Neural cell (in vitro differentiated cells): ENCODE results near the gene WRAP73. TPM values are rescaled to one million over a fixed set of nuclear protein-coding genes. Genes with fewer than 3 reads are reported as not detected.

Experiments used
- H2AFZ ChIP-seq: fragments of 200-600, 300-800 bp; sonication (generic), shearing (Covaris generic); 2 replicates; pipeline ENCODE4 v1.6.0; 2014; ENCODE audit warnings: low read depth, mild to moderate bottlenecking, antibody characterized with exemption, low read length, moderate library complexity
- H3F3A ChIP-seq: fragments of 200-600 bp; shearing (Covaris generic); 2 replicates; pipeline ENCODE4 v1.6.1; 2016; ENCODE audit warnings: mild to moderate bottlenecking, moderate library complexity, mixed read lengths, antibody characterized with exemption, low read length; ENCODE audit not compliant: insufficient read depth, poor library complexity, severe bottlenecking
- H3K27ac ChIP-seq: fragments of 200-600, 300-800 bp; sonication (generic), shearing (Covaris generic); 2 replicates; pipeline ENCODE4 v1.5.1; 2014; ENCODE audit warnings: mild to moderate bottlenecking, low read length, moderate library complexity
- H3K27me3 ChIP-seq: fragments of 300-800, 200-600 bp; sonication (generic), shearing (Covaris generic); 2 replicates; pipeline ENCODE4 v1.6.0; 2014; ENCODE audit warnings: mild to moderate bottlenecking, low read depth, low read length, moderate library complexity; ENCODE audit not compliant: insufficient read depth
- H3K36me3 ChIP-seq: fragments of 300-800, 200-600 bp; sonication (generic), shearing (Covaris generic); 2 replicates; pipeline ENCODE4 v1.5.1; 2014; ENCODE audit warnings: mild to moderate bottlenecking, antibody characterized with exemption, low read length, moderate library complexity; ENCODE audit not compliant: insufficient read depth
- H3K4me2 ChIP-seq: fragments of 300-800, 200-600 bp; sonication (generic), shearing (Covaris generic); 2 replicates; pipeline ENCODE4 v1.6.0; 2014; ENCODE audit warnings: mild to moderate bottlenecking, low read length
- H3K4me3 ChIP-seq: fragments of 300-800, 200-600 bp; sonication (generic), shearing (Covaris generic); 2 replicates; pipeline ENCODE4 v1.5.1; 2014; ENCODE audit warnings: mild to moderate bottlenecking, low read length, moderate library complexity
- H3K79me2 ChIP-seq: fragments of 200-600 bp; shearing (Covaris generic); replicated peaks from 2 replicates; pipeline ENCODE4 v1.6.0; 2014; ENCODE audit warnings: mild to moderate bottlenecking, low read length, moderate library complexity; ENCODE audit not compliant: insufficient read depth
- H3K9ac ChIP-seq: fragments of 300-800, 200-600 bp; sonication (generic), shearing (Covaris generic); 2 replicates; pipeline ENCODE4 v1.6.1; 2016; ENCODE audit warnings: mild to moderate bottlenecking, low read length, mixed read lengths
- H3K9me2 ChIP-seq: fragments of 200-600 bp; shearing (Covaris generic); 2 replicates; pipeline ENCODE4 v1.6.1; 2016; ENCODE audit warnings: mild to moderate bottlenecking, low read length, mixed read lengths; ENCODE audit not compliant: insufficient read depth
- H3K9me3 ChIP-seq: fragments of 200-600, 300-800 bp; sonication (generic), shearing (Covaris generic); 2 replicates; pipeline ENCODE4 v1.6.1; 2016; ENCODE audit warnings: mild to moderate bottlenecking, mixed run types, low read length, moderate library complexity, mixed read lengths
- H4K20me1 ChIP-seq: fragments of 200-600 bp; shearing (Covaris generic); 2 replicates; pipeline ENCODE4 v1.6.1; 2016; ENCODE audit warnings: mild to moderate bottlenecking, mixed run types; ENCODE audit not compliant: insufficient read depth
- EZH2 ChIP-seq: fragments of 200-600, 300-800 bp; shearing (Covaris generic), sonication (generic); IDR thresholded peaks from 2 replicates; pipeline ENCODE4 v1.6.1; 2014; ENCODE audit warnings: antibody characterized with exemption, low read length, borderline replicate concordance, mild to moderate bottlenecking; ENCODE audit not compliant: insufficient read depth, poor library complexity, severe bottlenecking
- MXI1 ChIP-seq: fragments of 450-650 bp; conservative IDR thresholded peaks from 2 replicates; pipeline ENCODE4 v1.6.1; 2014; ENCODE audit warnings: antibody characterized with exemption, mild to moderate bottlenecking; ENCODE audit not compliant: poor library complexity, severe bottlenecking
- RAD21 ChIP-seq: fragments of 450-650 bp; conservative IDR thresholded peaks from 2 replicates; pipeline ENCODE4 v1.6.1; 2014; ENCODE audit warnings: antibody characterized with exemption, mild to moderate bottlenecking, moderate library complexity
- REST ChIP-seq: IDR thresholded peaks from 2 replicates; pipeline ENCODE4 v1.6.1; 2012; ENCODE audit warnings: borderline replicate concordance
- SMC3 ChIP-seq: fragments of 450-650 bp; conservative IDR thresholded peaks from 2 replicates; pipeline ENCODE4 v1.6.1; 2014; ENCODE audit warnings: antibody characterized with exemption, mild to moderate bottlenecking, moderate library complexity; ENCODE audit not compliant: poor library complexity
- TAF1 ChIP-seq: IDR thresholded peaks from 2 replicates; pipeline ENCODE4 v1.6.1; 2012; ENCODE audit warnings: low read depth
- polyA plus RNA-seq: library from polyadenylated mRNA; depleted of rRNA; stranded (reverse); fragments of >200 nt; gene quantifications from 2 replicates; pipeline ENCODE4 v1.2.3, GENCODE V29; 2014

WRAP73 gene
- polyA plus RNA-seq, 1 donor from 2014 or later: 32.9 TPM

GRCh38 chr1:3690282-3691065 is 40.6 kb upstream of the WRAP73 start:
- no peak for TF ChIP-seq REST
- TF ChIP-seq RAD21: no peak
- no peak for TF ChIP-seq TAF1
- no peak for TF ChIP-seq MXI1
- TF ChIP-seq SMC3: no peak
- TF ChIP-seq EZH2: no peak
- H3K9me3 ChIP-seq: no peaks in the 10 kb centered on the region
- no peak overlapping the region for H2AFZ ChIP-seq
- no peaks in the 10 kb centered on the region for H3K9me2 ChIP-seq
- no peak overlapping the region for H3K4me2 ChIP-seq
- no peak overlapping the region for H3K27ac ChIP-seq
- H3F3A ChIP-seq: no peaks in the 10 kb centered on the region
- H4K20me1 ChIP-seq: no peaks in the 10 kb centered on the region
- H3K79me2 ChIP-seq: no peaks in the 10 kb centered on the region
- no peaks in the 10 kb centered on the region for H3K27me3 ChIP-seq
- H3K4me3 ChIP-seq: no peak overlapping the region
- H3K36me3 ChIP-seq: no peaks in the 10 kb centered on the region
- H3K9ac ChIP-seq: no peak overlapping the region

- H3K27ac ChIP-seq: no peak overlapping the region
- no peak for TF ChIP-seq REST
- no peaks in the 10 kb centered on the region for H4K20me1 ChIP-seq
- H3K9ac ChIP-seq: no peak overlapping the region
- H3K9me3 ChIP-seq: no peaks in the 10 kb centered on the region
- H3K27me3 ChIP-seq: no peaks in the 10 kb centered on the region
- H2AFZ ChIP-seq: no peak overlapping the region
- no peak overlapping the region for H3K4me3 ChIP-seq
- H3K79me2 ChIP-seq: no peaks in the 10 kb centered on the region
- H3K4me2 ChIP-seq: no peak overlapping the region
- no peaks in the 10 kb centered on the region for H3K36me3 ChIP-seq
- H3K9me2 ChIP-seq: no peaks in the 10 kb centered on the region
- H3F3A ChIP-seq: no peaks in the 10 kb centered on the region
These were observed 39.3 kb upstream of the WRAP73 start for GRCh38 chr1:3689138-3689750.
